ENCODE measurements around the gene SLC15A5. TPM values are rescaled to one million over a fixed set of nuclear protein-coding genes. Genes with fewer than 3 reads are reported as not detected.

Gene SLC15A5
- total and polyA plus RNA-seq, 11 donors, result not detected

DNA sequence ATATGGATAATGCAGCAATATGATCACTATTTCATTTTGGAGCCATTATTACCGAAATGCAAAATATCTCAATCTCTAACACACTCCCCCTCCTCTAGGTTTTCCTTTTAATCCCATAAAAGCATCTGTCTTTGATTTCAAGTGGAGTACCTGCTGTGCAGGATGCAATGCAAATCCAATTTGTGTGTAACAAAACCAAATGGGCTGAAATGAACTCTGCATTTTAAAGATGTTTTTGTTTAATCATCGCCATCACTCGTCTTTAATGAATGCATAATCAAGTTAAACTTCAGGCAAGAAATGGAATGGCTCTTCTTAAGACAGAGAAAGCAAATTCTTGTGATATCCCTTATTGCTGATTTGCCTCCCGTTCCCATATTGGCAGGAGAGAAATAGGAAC is 114.3 kb downstream of the SLC15A5 start:
- no peak overlapping the region for H3K4me3 ChIP-seq
- TF ChIP-seq, protein P1, sequence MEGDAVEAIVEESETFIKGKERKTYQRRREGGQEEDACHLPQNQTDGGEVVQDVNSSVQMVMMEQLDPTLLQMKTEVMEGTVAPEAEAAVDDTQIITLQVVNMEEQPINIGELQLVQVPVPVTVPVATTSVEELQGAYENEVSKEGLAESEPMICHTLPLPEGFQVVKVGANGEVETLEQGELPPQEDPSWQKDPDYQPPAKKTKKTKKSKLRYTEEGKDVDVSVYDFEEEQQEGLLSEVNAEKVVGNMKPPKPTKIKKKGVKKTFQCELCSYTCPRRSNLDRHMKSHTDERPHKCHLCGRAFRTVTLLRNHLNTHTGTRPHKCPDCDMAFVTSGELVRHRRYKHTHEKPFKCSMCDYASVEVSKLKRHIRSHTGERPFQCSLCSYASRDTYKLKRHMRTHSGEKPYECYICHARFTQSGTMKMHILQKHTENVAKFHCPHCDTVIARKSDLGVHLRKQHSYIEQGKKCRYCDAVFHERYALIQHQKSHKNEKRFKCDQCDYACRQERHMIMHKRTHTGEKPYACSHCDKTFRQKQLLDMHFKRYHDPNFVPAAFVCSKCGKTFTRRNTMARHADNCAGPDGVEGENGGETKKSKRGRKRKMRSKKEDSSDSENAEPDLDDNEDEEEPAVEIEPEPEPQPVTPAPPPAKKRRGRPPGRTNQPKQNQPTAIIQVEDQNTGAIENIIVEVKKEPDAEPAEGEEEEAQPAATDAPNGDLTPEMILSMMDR (IDR thresholded peaks at IDR 0.05), result no peak
- TF ChIP-seq POLR2A (IDR thresholded peaks at IDR 0.05), result no peak
- 37 to 53% (median 47%) methylated on average over 4 of the region's 4 CpGs for WGBS, 4 donors
- ATAC-seq, result no peak
- intact Hi-C loops (cut with DNase I), result loop anchor here in 5 of 10 donors (10.0 kb wide), 1 partner anchor 202 kb away; no protein-coding TSS in a partner anchor
- no peaks in the 10 kb centered on the region for H3K4me1 ChIP-seq
- no peaks in the 10 kb centered on the region for H3K9me3 ChIP-seq
- no peaks in the 10 kb centered on the region for H3K36me3 ChIP-seq
- H3K27ac ChIP-seq, result no peak overlapping the region
- no peaks in the 10 kb centered on the region for H3K27me3 ChIP-seq
- no peak for DNase-seq

DNA sequence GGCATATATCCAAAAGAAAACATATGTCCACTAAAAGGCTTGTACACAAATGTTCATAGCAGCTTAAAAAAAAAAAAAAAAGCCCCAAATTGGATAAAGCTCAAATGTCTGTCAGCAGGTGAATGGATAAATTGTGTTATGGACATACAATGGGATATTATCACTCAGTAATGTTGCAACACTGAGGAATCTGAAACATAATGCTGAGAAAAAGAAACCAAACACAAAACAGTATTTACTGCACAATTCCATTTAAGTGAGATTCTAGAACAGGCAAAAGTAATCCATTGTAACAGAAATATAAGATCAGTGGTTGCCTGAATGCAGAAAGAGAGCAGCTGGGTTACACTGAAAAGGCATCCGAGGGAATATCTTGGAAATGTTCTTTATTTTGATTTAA is 117.9 kb downstream of the SLC15A5 start:
- 66 to 85% (median 84%) methylated on average over 1 of the region's 1 CpG for WGBS, 4 donors
- ATAC-seq (no peak), DNase-seq (no peak)
- H3K36me3 ChIP-seq, result no peaks in the 10 kb centered on the region
- no peak overlapping the region for H3K27ac ChIP-seq
- no peaks in the 10 kb centered on the region for H3K9me3 ChIP-seq
- intact Hi-C loops (cut with DNase I), result no loop called here
- no peak overlapping the region for H3K4me3 ChIP-seq
- H3K27me3 ChIP-seq, result no peaks in the 10 kb centered on the region
- H3K4me1 ChIP-seq, result no peaks in the 10 kb centered on the region
- TF ChIP-seq POLR2A (IDR thresholded peaks at IDR 0.05), result no peak
- TF ChIP-seq, protein P1 (IDR thresholded peaks at IDR 0.05), result no peak

DNA sequence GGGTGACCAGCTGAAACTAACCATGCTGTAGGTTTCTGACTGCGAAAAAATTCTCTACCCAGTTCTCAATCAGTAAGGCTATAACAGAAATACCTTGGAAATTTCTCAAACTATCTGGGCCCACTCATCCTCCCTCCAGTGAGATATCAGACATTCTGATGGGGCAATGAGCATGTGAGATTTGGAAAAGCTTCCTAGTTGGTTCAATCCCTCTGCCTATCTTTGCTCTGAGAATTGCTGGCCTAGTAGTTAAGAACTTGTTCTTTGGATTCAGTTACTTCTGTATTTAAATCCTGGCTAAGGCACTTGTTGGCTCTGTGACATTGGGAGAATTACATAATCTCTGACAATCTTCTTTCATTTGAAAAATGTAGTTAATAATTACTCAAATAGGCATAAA is 119.4 kb downstream of the SLC15A5 start:
- H3K4me1 ChIP-seq, result no peaks in the 10 kb centered on the region
- no peak overlapping the region for H3K4me3 ChIP-seq
- H3K27ac ChIP-seq, result no peak overlapping the region
- no peaks in the 10 kb centered on the region for H3K36me3 ChIP-seq
- ATAC-seq, result no peak
- no peaks in the 10 kb centered on the region for H3K27me3 ChIP-seq
- intact Hi-C loops (cut with DNase I), result no loop called here
- TF ChIP-seq POLR2A (IDR thresholded peaks at IDR 0.05), result no peak
- TF ChIP-seq, protein P1 (IDR thresholded peaks at IDR 0.05), result no peak
- no peak for DNase-seq
- 80 to 92% (median 89%) methylated on average over 1 of the region's 1 CpG for WGBS, 4 donors
- no peaks in the 10 kb centered on the region for H3K9me3 ChIP-seq

DNA sequence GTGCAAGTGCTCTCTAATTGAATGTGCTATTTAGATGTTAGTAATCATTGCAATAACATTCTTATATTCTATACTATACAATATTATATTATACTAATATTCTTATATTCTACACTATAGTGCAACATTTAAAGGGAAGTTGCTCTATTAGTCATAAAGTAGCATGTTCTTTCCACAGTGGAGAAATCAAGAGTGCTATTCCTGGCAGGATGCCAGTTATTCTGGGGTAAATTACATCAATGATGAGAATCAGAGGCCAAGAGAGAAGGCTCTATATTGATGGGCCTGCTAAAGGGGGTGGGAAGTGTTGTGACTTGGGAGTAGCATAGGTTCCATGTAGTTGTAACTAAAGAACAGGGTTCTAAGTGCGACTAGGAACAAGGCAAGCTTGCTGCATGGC is 121.5 kb downstream of the SLC15A5 start:
- TF ChIP-seq, protein P1 (IDR thresholded peaks at IDR 0.05), result no peak
- TF ChIP-seq POLR2A (IDR thresholded peaks at IDR 0.05), result no peak
- intact Hi-C loops (cut with DNase I), result no loop called here

More for the DNA sequence above, 121.5 kb downstream of the SLC15A5 start:
- Histone ChIP-seq H3K36me3 (no peaks in the 10 kb centered on the region), H3K4me1 (no peaks in the 10 kb centered on the region), H3K27ac (no peak overlapping the region), H3K27me3 (no peaks in the 10 kb centered on the region), H3K4me3 (no peak overlapping the region), H3K9me3 (no peaks in the 10 kb centered on the region)
- 93 to 100% (median 96%) methylated on average over 1 of the region's 1 CpG for WGBS, 4 donors
- ATAC-seq (no peak), DNase-seq (no peak)
